SK-N-MC (cell line): ENCODE measurements around the gene ALOX5AP.

Source experiments
- EZH2 ChIP-seq: fragments of 200-600 bp; sonication (generic); IDR thresholded peaks from one replicate; pipeline ENCODE4 v1.6.1; 2017; ENCODE audit warnings: antibody characterized with exemption
- POLR2AphosphoS5 ChIP-seq: IDR thresholded peaks from 2 replicates; pipeline ENCODE4 v1.6.1; 2012; ENCODE audit warnings: mild to moderate bottlenecking, low read depth, low read length, borderline replicate concordance

- TF ChIP-seq EZH2 (no peak), POLR2AphosphoS5 (no peak)
Measured at GRCh38 chr13:30809787-30810186, 74.4 kb downstream of the ALOX5AP start.
